Measurements from ENCODE around the gene ABCC10. TPM values are rescaled to one million over a fixed set of nuclear protein-coding genes. Genes with fewer than 3 reads are reported as not detected.
A peak's percentile ranks its signal among the peaks of the same experiment; 100 is the strongest.

ABCC10 gene
- total RNA-seq, 1 experiment from 2014 or later, result 25.9 TPM

DNA sequence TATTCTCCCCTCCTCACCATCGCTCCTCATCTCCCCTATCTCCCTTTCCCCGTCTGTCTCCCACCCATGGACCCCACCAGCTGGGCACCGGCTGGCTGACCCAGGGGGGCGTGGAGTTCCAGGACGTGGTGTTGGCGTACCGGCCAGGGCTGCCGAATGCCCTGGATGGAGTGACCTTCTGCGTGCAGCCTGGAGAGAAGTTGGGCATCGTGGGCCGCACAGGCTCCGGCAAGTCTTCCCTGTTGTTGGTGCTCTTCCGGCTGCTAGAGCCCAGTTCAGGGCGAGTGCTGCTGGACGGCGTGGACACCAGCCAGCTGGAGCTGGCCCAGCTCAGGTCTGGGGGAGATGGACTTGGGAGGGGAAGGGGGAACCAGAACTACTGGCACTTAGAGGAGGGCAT lies 20.3 kb downstream of the ABCC10 start:
- no peaks in the 10 kb centered on the region for H3K4me1 Mint-ChIP-seq (ENCODE audit: insufficient read depth, unreplicated experiment)
- no TSS peak for BruUV-seq (replicated peaks)
- CTCF ChIA-PET, result interaction anchor here (0.9 to 1.2 kb wide), 3 partner anchors 49 to 161 kb away, joined by 3 to 5 read pairs (median 4); no protein-coding TSS in a partner anchor

DNA sequence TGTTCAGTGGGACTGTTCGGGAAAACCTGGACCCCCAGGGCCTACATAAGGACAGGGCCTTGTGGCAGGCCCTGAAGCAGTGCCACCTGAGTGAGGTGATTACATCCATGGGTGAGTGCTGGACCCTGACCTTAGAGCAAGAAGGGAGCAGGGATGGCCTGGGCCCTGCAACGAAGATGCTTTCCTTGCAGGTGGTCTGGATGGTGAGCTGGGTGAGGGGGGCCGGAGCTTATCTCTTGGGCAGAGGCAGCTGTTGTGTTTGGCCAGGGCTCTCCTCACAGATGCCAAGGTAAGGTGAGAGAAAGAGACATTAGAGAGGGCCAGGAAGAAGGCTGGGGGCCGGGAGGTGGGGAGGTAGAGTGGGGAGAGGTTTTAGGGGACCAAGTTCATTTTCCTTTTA lies 21.6 kb downstream of the ABCC10 start:
- CTCF ChIA-PET, result interaction anchor here (0.6 to 1.5 kb wide), 7 partner anchors 9 to 704 kb away, joined by 3 to 4 read pairs (median 3); no protein-coding TSS in a partner anchor
- Mint-ChIP-seq H3K9me3 (ENCODE audit: unreplicated experiment) (no peaks in the 10 kb centered on the region), H3K4me3 (ENCODE audit: unreplicated experiment) (no peak overlapping the region), H3K36me3 (ENCODE audit: insufficient read depth, unreplicated experiment) (peaks cover 52% of the 10 kb centered on the region), H3K27me3 (ENCODE audit: insufficient read depth, unreplicated experiment) (no peaks in the 10 kb centered on the region), H3K4me1 (ENCODE audit: insufficient read depth, unreplicated experiment) (peaks cover 2% of the 10 kb centered on the region), H3K27ac (ENCODE audit: low read depth, unreplicated experiment) (no peak overlapping the region)
- no TSS peak for BruUV-seq (replicated peaks)
- POLR2A ChIA-PET, result interaction anchor here (0.7 to 1.9 kb wide), 5 partner anchors 12 to 61 kb away, joined by 3 to 10 read pairs (median 6); partner anchors contain the start of gene LRRC73
- DNase-seq (ENCODE audit: unreplicated experiment), result no peak
- intact Hi-C loops (cut with micrococcal nuclease), result no loop called here
- TF ChIP-seq, protein P1, sequence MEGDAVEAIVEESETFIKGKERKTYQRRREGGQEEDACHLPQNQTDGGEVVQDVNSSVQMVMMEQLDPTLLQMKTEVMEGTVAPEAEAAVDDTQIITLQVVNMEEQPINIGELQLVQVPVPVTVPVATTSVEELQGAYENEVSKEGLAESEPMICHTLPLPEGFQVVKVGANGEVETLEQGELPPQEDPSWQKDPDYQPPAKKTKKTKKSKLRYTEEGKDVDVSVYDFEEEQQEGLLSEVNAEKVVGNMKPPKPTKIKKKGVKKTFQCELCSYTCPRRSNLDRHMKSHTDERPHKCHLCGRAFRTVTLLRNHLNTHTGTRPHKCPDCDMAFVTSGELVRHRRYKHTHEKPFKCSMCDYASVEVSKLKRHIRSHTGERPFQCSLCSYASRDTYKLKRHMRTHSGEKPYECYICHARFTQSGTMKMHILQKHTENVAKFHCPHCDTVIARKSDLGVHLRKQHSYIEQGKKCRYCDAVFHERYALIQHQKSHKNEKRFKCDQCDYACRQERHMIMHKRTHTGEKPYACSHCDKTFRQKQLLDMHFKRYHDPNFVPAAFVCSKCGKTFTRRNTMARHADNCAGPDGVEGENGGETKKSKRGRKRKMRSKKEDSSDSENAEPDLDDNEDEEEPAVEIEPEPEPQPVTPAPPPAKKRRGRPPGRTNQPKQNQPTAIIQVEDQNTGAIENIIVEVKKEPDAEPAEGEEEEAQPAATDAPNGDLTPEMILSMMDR (IDR thresholded peaks at IDR 0.05; ENCODE audit: unreplicated experiment), result no peak

More for the DNA sequence above, 20.3 kb downstream of the ABCC10 start:
- TF ChIP-seq, protein P1 (IDR thresholded peaks at IDR 0.05; ENCODE audit: unreplicated experiment), result no peak
- intact Hi-C loops (cut with micrococcal nuclease), result no loop called here
- Mint-ChIP-seq H3K27me3 (ENCODE audit: insufficient read depth, unreplicated experiment) (no peaks in the 10 kb centered on the region), H3K9me3 (ENCODE audit: unreplicated experiment) (no peaks in the 10 kb centered on the region), H3K36me3 (ENCODE audit: insufficient read depth, unreplicated experiment) (peaks cover 50% of the 10 kb centered on the region), H3K4me3 (ENCODE audit: unreplicated experiment) (no peak overlapping the region), H3K27ac (ENCODE audit: low read depth, unreplicated experiment) (no peak overlapping the region)
- DNase-seq (ENCODE audit: unreplicated experiment), result no peak
- POLR2A ChIA-PET, result interaction anchor here (1.2 to 1.9 kb wide), 5 partner anchors 11 to 59 kb away, joined by 4 to 10 read pairs (median 7); no protein-coding TSS in a partner anchor

DNA sequence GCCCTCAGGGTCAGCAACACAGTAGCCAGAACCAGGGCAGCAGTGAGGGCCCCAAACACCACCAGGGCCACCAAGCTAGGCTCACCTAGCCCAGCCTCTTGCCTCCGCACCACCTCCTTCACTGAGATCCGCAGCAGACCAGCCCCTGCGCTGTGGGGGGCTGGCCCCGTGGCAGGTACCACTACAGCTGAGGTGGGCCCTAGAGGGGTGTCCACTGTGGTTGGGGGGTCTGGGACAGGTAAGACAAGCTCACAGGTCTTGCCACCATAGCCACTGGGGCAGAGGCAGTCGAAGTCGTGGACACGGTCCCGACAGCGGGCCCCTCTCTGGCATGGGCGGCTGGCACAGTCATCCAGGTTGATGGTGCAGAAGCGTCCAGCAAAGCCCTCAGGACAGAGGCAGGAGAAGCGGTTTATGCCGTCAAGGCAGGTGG lies 23.4 kb downstream of the ABCC10 start:
- ChIA-PET CTCF (interaction anchor here (1.3 kb wide), 1 partner anchor 10 kb away, joined by 4 read pairs; no protein-coding TSS in a partner anchor), POLR2A (interaction anchor here (0.7 to 1.7 kb wide), 3 partner anchors 14 to 54 kb away, joined by 3 to 7 read pairs (median 3); no protein-coding TSS in a partner anchor)
- BruUV-seq (replicated peaks), result TSS peak; percentile 19

DNA sequence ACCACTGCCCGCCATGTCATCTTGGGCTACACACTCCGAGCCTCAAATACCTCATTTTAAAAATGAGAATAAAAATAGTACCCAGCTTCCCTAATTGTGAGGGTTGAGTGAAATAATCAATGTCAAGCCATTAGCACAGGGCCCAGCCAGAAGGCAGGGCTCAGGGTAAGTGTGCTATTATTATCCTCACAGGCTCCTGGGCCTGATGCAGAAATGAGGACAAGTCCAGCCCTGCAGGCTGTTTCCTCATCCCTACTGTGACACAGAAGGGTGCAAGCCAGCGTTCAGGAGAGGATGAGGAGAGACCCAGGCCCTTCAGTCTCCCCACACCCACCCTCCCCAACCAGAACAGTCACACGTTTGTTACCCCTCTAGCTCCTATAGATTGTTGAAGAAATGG lies 24.0 kb downstream of the ABCC10 start:
- BruUV-seq (replicated peaks), result no TSS peak
- Mint-ChIP-seq H3K27ac (ENCODE audit: low read depth, unreplicated experiment) (no peak overlapping the region), H3K27me3 (ENCODE audit: insufficient read depth, unreplicated experiment) (no peaks in the 10 kb centered on the region), H3K36me3 (ENCODE audit: insufficient read depth, unreplicated experiment) (peaks cover 55% of the 10 kb centered on the region), H3K4me3 (ENCODE audit: unreplicated experiment) (no peak overlapping the region), H3K9me3 (ENCODE audit: unreplicated experiment) (no peaks in the 10 kb centered on the region), H3K4me1 (ENCODE audit: insufficient read depth, unreplicated experiment) (peaks cover 15% of the 10 kb centered on the region)
- no peak for DNase-seq (ENCODE audit: unreplicated experiment)
- ChIA-PET CTCF (interaction anchor here (1.3 kb wide), 1 partner anchor 11 kb away, joined by 4 read pairs; no protein-coding TSS in a partner anchor), POLR2A (interaction anchor here (1.2 to 1.7 kb wide), 2 partner anchors 15 to 45 kb away, joined by 3 to 7 read pairs; no protein-coding TSS in a partner anchor)
- TF ChIP-seq, protein P1 (IDR thresholded peaks at IDR 0.05; ENCODE audit: unreplicated experiment), result no peak
- intact Hi-C loops (cut with micrococcal nuclease), result no loop called here

More for the DNA sequence above, 23.4 kb downstream of the ABCC10 start:
- Mint-ChIP-seq H3K9me3 (ENCODE audit: unreplicated experiment) (no peaks in the 10 kb centered on the region), H3K36me3 (ENCODE audit: insufficient read depth, unreplicated experiment) (peaks cover 50% of the 10 kb centered on the region), H3K27me3 (ENCODE audit: insufficient read depth, unreplicated experiment) (no peaks in the 10 kb centered on the region), H3K27ac (ENCODE audit: low read depth, unreplicated experiment) (no peak overlapping the region), H3K4me3 (ENCODE audit: unreplicated experiment) (no peak overlapping the region), H3K4me1 (ENCODE audit: insufficient read depth, unreplicated experiment) (peaks cover 10% of the 10 kb centered on the region)
- intact Hi-C loops (cut with micrococcal nuclease), result no loop called here
- no peak for DNase-seq (ENCODE audit: unreplicated experiment)
- TF ChIP-seq, protein P1 (IDR thresholded peaks at IDR 0.05; ENCODE audit: unreplicated experiment), result no peak

All from MCF 10A (cell line).